ENCODE data around the gene TSHZ2. TPM values are rescaled to one million over a fixed set of nuclear protein-coding genes. Genes with fewer than 3 reads are reported as not detected.

Gene TSHZ2
- total RNA-seq, 3 donors from 2014 or later (not counting 1 experiment from before 2014, with no cell fraction given): 1.8 to 1.9 TPM; not detected in 1

DNA sequence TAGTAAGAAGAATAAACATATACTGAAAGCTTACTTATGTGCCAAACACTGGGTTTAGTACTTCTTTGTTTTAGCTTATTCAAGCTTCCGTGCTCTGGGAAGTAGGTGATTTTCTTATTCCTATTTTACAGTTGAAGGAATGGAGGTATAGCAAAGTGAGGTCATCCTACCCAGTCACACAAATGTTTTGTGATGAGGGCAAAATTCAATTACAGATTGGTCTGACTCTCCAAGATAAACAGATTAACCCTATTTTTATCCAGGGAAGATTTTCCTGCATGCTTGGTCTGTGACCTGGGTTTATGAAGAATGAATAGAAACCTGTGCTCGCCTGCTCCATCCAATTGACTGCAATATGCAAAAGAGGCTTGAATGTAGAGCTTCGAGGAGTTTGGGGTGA is 311.4 kb downstream of the TSHZ2 start:
- H3K36me3 ChIP-seq (ENCODE audit: control insufficient read depth, insufficient read depth, low read length): no peaks in the 10 kb centered on the region
- H3K27me3 ChIP-seq (ENCODE audit: control insufficient read depth, insufficient read depth, low read length): no peaks in the 10 kb centered on the region
- Mint-ChIP-seq H3K36me3 (no peaks in the 10 kb centered on the region), H3K27ac (no peak overlapping the region), H3K4me1 (no peaks in the 10 kb centered on the region), H3K4me3 (no peak overlapping the region), H3K27me3 (ENCODE audit: low read depth in 2 of 2) (peaks cover 2 to 25% of the 10 kb centered on the region in 2 donors), H3K9me3 (no peaks in the 10 kb centered on the region)
- TF ChIP-seq, protein P1, sequence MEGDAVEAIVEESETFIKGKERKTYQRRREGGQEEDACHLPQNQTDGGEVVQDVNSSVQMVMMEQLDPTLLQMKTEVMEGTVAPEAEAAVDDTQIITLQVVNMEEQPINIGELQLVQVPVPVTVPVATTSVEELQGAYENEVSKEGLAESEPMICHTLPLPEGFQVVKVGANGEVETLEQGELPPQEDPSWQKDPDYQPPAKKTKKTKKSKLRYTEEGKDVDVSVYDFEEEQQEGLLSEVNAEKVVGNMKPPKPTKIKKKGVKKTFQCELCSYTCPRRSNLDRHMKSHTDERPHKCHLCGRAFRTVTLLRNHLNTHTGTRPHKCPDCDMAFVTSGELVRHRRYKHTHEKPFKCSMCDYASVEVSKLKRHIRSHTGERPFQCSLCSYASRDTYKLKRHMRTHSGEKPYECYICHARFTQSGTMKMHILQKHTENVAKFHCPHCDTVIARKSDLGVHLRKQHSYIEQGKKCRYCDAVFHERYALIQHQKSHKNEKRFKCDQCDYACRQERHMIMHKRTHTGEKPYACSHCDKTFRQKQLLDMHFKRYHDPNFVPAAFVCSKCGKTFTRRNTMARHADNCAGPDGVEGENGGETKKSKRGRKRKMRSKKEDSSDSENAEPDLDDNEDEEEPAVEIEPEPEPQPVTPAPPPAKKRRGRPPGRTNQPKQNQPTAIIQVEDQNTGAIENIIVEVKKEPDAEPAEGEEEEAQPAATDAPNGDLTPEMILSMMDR (IDR thresholded peaks at IDR 0.05): no peak
- ATAC-seq (no peak), DNase-seq (no peak)
- WGBS (ENCODE audit: insufficient coverage): 68% methylated on average over 2 of the region's 3 CpGs
- H3K4me3 ChIP-seq (ENCODE audit: low read length): no peak overlapping the region
- no peaks in the 10 kb centered on the region for H3K9me3 ChIP-seq (ENCODE audit: control insufficient read depth, insufficient read depth, low read length)
- no peak overlapping the region for H3K27ac ChIP-seq (ENCODE audit: low read length)
- H3K4me1 ChIP-seq (ENCODE audit: control insufficient read depth, insufficient read depth, low read length): no peaks in the 10 kb centered on the region
- intact Hi-C loops (cut with micrococcal nuclease): no loop called here

- no peak overlapping the region for H3K27ac ChIP-seq (ENCODE audit: low read length)
- Mint-ChIP-seq H3K27me3 (ENCODE audit: low read depth in 2 of 2) (peaks cover 2 to 31% of the 10 kb centered on the region in 2 donors), H3K4me1 (no peaks in the 10 kb centered on the region), H3K9me3 (no peaks in the 10 kb centered on the region), H3K4me3 (no peak overlapping the region), H3K27ac (no peak overlapping the region), H3K36me3 (no peaks in the 10 kb centered on the region)
- TF ChIP-seq, protein P1 (IDR thresholded peaks at IDR 0.05): no peak
- H3K36me3 ChIP-seq (ENCODE audit: control insufficient read depth, insufficient read depth, low read length): no peaks in the 10 kb centered on the region
- no peak for ATAC-seq
- no peaks in the 10 kb centered on the region for H3K9me3 ChIP-seq (ENCODE audit: control insufficient read depth, insufficient read depth, low read length)
- no peaks in the 10 kb centered on the region for H3K27me3 ChIP-seq (ENCODE audit: control insufficient read depth, insufficient read depth, low read length)
- DNase-seq: no peak
- H3K4me3 ChIP-seq (ENCODE audit: low read length): no peak overlapping the region
- WGBS (ENCODE audit: insufficient coverage): 95% methylated on average over 9 of the region's 11 CpGs
- no peaks in the 10 kb centered on the region for H3K4me1 ChIP-seq (ENCODE audit: control insufficient read depth, insufficient read depth, low read length)
- intact Hi-C loops (cut with micrococcal nuclease): no loop called here
Measured at GRCh38 chr20:53284256-53284655, 312.1 kb downstream of the TSHZ2 start.

GRCh38 chr20:53284696-53285095 is 312.5 kb downstream of the TSHZ2 start:
- Histone ChIP-seq H3K27me3 (ENCODE audit: control insufficient read depth, insufficient read depth, low read length) (no peaks in the 10 kb centered on the region), H3K36me3 (ENCODE audit: control insufficient read depth, insufficient read depth, low read length) (no peaks in the 10 kb centered on the region), H3K4me1 (ENCODE audit: control insufficient read depth, insufficient read depth, low read length) (no peaks in the 10 kb centered on the region), H3K27ac (ENCODE audit: low read length) (no peak overlapping the region), H3K9me3 (ENCODE audit: control insufficient read depth, insufficient read depth, low read length) (no peaks in the 10 kb centered on the region), H3K4me3 (ENCODE audit: low read length) (no peak overlapping the region)
- intact Hi-C loops (cut with micrococcal nuclease): no loop called here
- Mint-ChIP-seq H3K4me3 (no peak overlapping the region), H3K27me3 (ENCODE audit: low read depth in 2 of 2) (peaks cover 2 to 32% of the 10 kb centered on the region in 2 donors), H3K4me1 (no peaks in the 10 kb centered on the region), H3K9me3 (no peaks in the 10 kb centered on the region), H3K27ac (no peak overlapping the region), H3K36me3 (no peaks in the 10 kb centered on the region)
- no peak for ATAC-seq
- 86% methylated on average over 9 of the region's 11 CpGs for WGBS (ENCODE audit: insufficient coverage)
- TF ChIP-seq, protein P1 (IDR thresholded peaks at IDR 0.05): no peak
- no peak for DNase-seq

DNA sequence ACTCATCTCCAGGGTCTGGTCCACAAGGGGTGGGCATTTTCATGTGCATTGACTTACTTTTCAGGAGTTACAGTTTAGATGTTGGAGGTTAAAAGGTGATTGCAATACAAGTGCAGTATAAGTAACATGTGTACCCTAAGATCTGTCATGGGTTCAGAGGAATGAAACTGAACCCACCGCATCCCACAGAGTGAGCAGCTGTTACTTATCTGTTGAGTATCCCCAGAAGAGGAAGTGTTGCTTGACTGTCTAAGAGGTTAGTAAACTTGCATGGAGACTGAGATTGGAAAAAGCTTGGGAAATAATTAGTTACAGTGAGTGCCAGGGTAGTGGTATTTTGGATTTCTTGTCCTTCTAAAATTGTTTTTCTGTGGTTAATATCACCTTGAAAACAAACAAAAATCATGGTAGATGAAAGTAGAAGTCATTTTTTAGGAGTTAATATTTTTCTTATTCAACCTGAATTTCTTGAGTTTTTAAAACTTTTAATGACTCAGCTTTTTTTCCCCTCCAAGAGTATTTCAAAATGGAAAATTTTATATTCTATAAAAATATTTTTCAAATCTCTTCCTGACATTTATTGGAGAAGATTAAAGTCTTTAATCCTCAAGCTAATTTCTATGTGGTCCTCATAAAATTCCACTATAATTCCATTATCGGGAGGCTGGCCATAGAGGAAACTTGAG is 315.3 kb downstream of the TSHZ2 start:
- intact Hi-C loops (cut with micrococcal nuclease): no loop called here
- no peaks in the 10 kb centered on the region for H3K4me1 ChIP-seq (ENCODE audit: control insufficient read depth, insufficient read depth, low read length)
- Mint-ChIP-seq H3K27me3 (ENCODE audit: low read depth in 2 of 2) (peaks cover 2 to 41% of the 10 kb centered on the region in 2 donors), H3K4me1 (no peaks in the 10 kb centered on the region), H3K36me3 (no peaks in the 10 kb centered on the region), H3K27ac (no peak overlapping the region), H3K4me3 (no peak overlapping the region), H3K9me3 (no peaks in the 10 kb centered on the region)
- TF ChIP-seq, protein P1 (IDR thresholded peaks at IDR 0.05): no peak
- H3K4me3 ChIP-seq (ENCODE audit: low read length): no peak overlapping the region
- no peaks in the 10 kb centered on the region for H3K9me3 ChIP-seq (ENCODE audit: control insufficient read depth, insufficient read depth, low read length)
- no peak for DNase-seq
- no peak for ATAC-seq
- H3K27me3 ChIP-seq (ENCODE audit: control insufficient read depth, insufficient read depth, low read length): no peaks in the 10 kb centered on the region
- H3K36me3 ChIP-seq (ENCODE audit: control insufficient read depth, insufficient read depth, low read length): no peaks in the 10 kb centered on the region
- WGBS (ENCODE audit: insufficient coverage): 78% methylated on average over 1 of the region's 2 CpGs
- no peak overlapping the region for H3K27ac ChIP-seq (ENCODE audit: low read length)
